ENCODE results near the gene RDH8.

DNA sequence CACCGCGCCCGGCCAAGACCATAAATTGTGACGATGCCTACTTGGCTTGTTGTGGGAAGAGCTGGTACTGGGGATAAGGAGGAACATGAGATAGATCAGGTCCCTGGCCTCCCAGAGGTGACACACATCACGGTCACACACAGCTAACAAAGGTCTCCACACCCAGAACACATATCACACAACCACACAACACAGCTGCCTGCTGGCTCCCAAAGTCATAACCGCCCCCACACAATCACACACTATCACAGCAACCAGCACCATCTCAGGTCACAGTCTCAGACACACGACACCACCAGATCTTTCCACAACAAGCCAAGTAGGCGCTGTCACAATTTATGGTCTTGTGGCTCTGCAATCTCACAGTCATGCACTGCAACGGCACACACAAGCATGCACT lies 8.7 kb upstream of the RDH8 start:
- TF ChIP-seq POLR2A (IDR thresholded peaks at IDR 0.05) = no peak
- TF ChIP-seq, protein P1, sequence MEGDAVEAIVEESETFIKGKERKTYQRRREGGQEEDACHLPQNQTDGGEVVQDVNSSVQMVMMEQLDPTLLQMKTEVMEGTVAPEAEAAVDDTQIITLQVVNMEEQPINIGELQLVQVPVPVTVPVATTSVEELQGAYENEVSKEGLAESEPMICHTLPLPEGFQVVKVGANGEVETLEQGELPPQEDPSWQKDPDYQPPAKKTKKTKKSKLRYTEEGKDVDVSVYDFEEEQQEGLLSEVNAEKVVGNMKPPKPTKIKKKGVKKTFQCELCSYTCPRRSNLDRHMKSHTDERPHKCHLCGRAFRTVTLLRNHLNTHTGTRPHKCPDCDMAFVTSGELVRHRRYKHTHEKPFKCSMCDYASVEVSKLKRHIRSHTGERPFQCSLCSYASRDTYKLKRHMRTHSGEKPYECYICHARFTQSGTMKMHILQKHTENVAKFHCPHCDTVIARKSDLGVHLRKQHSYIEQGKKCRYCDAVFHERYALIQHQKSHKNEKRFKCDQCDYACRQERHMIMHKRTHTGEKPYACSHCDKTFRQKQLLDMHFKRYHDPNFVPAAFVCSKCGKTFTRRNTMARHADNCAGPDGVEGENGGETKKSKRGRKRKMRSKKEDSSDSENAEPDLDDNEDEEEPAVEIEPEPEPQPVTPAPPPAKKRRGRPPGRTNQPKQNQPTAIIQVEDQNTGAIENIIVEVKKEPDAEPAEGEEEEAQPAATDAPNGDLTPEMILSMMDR (IDR thresholded peaks at IDR 0.05) = no peak
